PFSK-1 (cell line): Measurements from ENCODE around the gene MAD1L1.
A peak's percentile ranks its signal among the peaks of the same experiment; 100 is the strongest.

ENCODE experiments used
- FOXP2 ChIP-seq: optimal IDR thresholded peaks from 2 replicates; pipeline ENCODE3; 2011; ENCODE audit warnings: borderline replicate concordance, control low read depth, inconsistent platforms; ENCODE audit not compliant: insufficient read depth; ENCODE audit errors: extremely low read length, extremely low read depth
- POLR2AphosphoS5 ChIP-seq: IDR thresholded peaks from 2 replicates; pipeline ENCODE4 v1.6.1; 2012; ENCODE audit warnings: low read depth, mild to moderate bottlenecking, control low read depth, low read length, moderate library complexity
- SIN3A ChIP-seq: IDR thresholded peaks from 2 replicates; pipeline ENCODE4 v1.6.1; 2012; ENCODE audit warnings: mild to moderate bottlenecking, low read length, moderate library complexity, borderline replicate concordance; ENCODE audit not compliant: insufficient read depth
- TAF1 ChIP-seq: IDR thresholded peaks from 2 replicates; pipeline ENCODE4 v1.6.1; 2012; ENCODE audit warnings: low read length, control low read depth, borderline replicate concordance; ENCODE audit not compliant: insufficient read depth
- TF ChIP-seq, protein P1 (sequence below), 2 experiments: IDR thresholded peaks; 2 replicates each; pipeline versions ENCODE4 v1.6.1 to v1.8.0; 2011 to 2012; ENCODE audit warnings: low read depth in 2 of 2, low read length in 2 of 2, control low read depth in 1 of 2, inconsistent platforms in 1 of 2, mild to moderate bottlenecking in 1 of 2, moderate library complexity in 1 of 2; ENCODE audit not compliant: insufficient read depth in 1 of 2

Gene MAD1L1

GRCh38 chr7:2210551-2211258 lies 22.0 kb downstream of the MAD1L1 start:
- TF ChIP-seq FOXP2 (no peak), SIN3A (no peak)

DNA sequence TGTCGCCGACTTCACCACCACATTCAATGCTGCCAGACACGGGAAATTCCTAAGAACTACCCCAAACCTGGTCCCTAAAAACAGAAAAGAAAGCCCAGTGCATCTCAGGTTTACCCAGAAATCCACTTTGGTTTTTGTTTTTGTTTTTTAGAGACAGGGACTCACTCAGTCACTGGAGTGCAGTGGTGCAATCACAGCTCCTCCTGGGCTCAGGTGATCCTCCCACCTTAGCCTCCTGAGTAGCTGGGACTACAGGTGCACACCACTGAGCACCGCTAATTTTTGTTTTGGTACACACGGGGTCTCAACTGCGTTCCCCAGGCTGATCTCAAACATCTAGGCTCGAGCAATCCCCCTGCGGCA lies 22.8 kb downstream of the MAD1L1 start:
- no peak for TF ChIP-seq TAF1
- no peak for TF ChIP-seq FOXP2
- TF ChIP-seq, protein P1, sequence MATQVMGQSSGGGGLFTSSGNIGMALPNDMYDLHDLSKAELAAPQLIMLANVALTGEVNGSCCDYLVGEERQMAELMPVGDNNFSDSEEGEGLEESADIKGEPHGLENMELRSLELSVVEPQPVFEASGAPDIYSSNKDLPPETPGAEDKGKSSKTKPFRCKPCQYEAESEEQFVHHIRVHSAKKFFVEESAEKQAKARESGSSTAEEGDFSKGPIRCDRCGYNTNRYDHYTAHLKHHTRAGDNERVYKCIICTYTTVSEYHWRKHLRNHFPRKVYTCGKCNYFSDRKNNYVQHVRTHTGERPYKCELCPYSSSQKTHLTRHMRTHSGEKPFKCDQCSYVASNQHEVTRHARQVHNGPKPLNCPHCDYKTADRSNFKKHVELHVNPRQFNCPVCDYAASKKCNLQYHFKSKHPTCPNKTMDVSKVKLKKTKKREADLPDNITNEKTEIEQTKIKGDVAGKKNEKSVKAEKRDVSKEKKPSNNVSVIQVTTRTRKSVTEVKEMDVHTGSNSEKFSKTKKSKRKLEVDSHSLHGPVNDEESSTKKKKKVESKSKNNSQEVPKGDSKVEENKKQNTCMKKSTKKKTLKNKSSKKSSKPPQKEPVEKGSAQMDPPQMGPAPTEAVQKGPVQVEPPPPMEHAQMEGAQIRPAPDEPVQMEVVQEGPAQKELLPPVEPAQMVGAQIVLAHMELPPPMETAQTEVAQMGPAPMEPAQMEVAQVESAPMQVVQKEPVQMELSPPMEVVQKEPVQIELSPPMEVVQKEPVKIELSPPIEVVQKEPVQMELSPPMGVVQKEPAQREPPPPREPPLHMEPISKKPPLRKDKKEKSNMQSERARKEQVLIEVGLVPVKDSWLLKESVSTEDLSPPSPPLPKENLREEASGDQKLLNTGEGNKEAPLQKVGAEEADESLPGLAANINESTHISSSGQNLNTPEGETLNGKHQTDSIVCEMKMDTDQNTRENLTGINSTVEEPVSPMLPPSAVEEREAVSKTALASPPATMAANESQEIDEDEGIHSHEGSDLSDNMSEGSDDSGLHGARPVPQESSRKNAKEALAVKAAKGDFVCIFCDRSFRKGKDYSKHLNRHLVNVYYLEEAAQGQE (IDR thresholded peaks at IDR 0.05; ENCODE audit: insufficient read depth in 1 of 2, low read depth in 2 of 2, low read length in 2 of 2) = no peak
- no peak for TF ChIP-seq POLR2AphosphoS5
- TF ChIP-seq SIN3A = no peak

DNA sequence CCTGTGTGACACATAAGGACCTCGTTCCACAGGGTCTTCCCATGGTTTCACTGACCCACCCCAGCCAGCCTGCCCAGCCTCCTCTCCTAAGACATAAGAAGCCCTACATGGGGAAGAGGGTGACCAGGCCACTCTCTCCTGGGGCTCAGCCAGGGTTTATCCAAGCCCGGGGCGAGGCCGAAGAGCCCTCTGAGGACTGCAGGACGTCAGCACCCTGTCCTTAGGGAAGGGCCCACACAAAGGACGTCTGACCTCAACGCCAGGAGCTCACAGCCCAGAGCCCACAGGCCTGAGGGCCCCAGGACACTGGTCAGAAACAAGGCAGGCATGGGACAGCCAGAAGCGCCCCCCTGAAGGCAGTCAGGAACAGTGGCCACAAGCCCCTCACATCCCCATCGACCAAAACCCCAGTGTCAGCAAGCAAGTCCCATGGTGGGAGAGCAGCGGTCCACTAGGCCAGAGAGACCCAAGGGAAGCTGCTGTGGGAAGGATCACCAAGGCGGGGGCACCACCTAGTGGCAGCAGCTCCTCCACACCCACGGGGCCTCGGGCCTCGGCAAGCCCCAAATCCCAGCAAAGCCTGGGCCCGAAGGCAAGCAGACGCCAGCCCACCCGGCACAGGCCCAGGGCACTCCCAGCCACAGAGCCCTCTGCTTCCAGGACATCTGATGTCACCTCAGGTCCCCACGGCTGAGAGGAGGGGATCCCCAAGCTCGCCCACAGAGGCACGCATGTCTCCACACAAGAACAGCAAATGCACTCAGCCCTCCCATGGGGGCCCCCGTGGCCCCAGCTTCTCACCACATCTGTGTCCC lies 23.4 kb downstream of the MAD1L1 start:
- no peak for TF ChIP-seq TAF1
- TF ChIP-seq FOXP2 = peak; percentile 33
- no peak for TF ChIP-seq SIN3A
- TF ChIP-seq, protein P1 (IDR thresholded peaks at IDR 0.05; ENCODE audit: insufficient read depth in 1 of 2, low read depth in 2 of 2, low read length in 2 of 2) = no peak
- no peak for TF ChIP-seq POLR2AphosphoS5

DNA sequence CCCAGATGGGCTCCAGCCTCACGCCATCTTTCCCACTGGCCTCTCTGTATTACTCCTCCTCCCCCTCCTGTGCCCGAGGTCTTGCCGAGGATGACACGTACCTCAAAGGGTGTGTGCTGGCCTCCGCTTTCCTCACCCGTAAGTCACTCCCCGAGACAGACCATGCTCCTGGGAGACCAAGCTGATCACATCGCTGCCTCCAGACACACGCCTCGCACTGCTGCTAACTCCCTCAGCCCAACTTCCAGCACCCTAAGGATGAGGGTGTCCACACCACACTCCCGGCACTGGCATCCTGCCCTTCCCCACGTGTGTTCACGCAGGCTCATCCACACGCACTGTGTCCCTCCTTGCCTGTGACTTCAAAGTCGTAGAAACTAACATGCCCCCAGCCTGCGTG lies 24.0 kb downstream of the MAD1L1 start:
- TF ChIP-seq, protein P1 (IDR thresholded peaks at IDR 0.05; ENCODE audit: insufficient read depth in 1 of 2, low read depth in 2 of 2, low read length in 2 of 2) = no peak
- no peak for TF ChIP-seq TAF1

- TF ChIP-seq TAF1 (no peak), SIN3A (no peak), POLR2AphosphoS5 (no peak), FOXP2 (no peak)
- TF ChIP-seq, protein P1 (IDR thresholded peaks at IDR 0.05; ENCODE audit: insufficient read depth in 1 of 2, low read depth in 2 of 2, low read length in 2 of 2) = no peak
Observed at GRCh38 chr7:2205036-2205780, 27.5 kb downstream of the MAD1L1 start.
